ENCODE data around the gene CMTM3. TPM values are rescaled to one million over a fixed set of nuclear protein-coding genes. Genes with fewer than 3 reads are reported as not detected.
A peak's percentile ranks its signal among the peaks of the same experiment; 100 is the strongest.
"Not testable (repeated sequence)": the region's sequence is repeated elsewhere in the genome, so short reads cannot be mapped to it uniquely, and the experiment has no call there.

Gene CMTM3
- total RNA-seq, 1 donor from 2014 or later = 48.2 TPM

DNA sequence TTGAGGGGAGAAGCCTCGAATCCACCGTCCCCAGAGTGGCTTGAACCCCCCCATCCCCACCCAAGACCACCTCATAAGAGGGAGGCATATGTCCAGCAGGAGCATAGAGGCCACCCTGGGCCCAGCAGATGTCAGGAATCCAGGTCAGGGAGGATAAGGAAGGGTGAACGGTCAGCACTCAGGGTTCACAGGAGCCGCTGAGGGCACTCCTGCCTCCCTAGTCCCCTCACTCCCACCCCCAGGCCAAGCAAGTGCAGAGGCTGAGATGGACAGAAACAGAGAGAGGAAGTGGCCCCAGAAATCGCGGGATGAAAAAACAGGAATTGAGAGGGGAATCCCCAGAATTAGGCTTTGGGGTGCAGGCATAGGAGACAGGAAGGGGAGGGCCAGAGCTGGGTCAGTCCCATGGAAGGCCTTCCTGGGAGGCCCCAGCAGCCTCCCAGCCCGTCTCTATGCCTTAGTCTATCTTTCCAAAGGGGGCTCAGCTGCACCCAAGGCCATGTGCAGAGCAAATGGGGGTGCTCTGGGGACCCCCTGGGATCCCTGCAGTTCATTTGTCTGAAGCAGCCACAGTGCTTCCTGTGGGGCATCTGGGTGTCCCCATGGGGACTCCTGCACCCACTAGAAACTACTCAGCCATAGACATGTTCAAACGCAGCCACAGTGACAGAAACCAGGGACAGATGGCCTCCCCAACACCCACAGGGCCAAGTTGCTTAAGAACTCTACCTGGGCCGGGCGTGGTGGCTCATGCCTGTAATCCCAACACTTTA lies 1.7 kb downstream of the CMTM3 start:
- Mint-ChIP-seq H3K27ac (peak overlapping the region; percentile 90), H3K4me3 (ENCODE audit: low read depth) (peak overlapping the region; percentile 66), H3K4me1 (ENCODE audit: low read depth) (peaks cover 9% of the 10 kb centered on the region), H3K36me3 (ENCODE audit: insufficient read depth) (peaks cover 4% of the 10 kb centered on the region), H3K9me3 (ENCODE audit: low read depth) (no peaks in the 10 kb centered on the region), H3K27me3 (no peaks in the 10 kb centered on the region)
- TF ChIP-seq, protein P1, sequence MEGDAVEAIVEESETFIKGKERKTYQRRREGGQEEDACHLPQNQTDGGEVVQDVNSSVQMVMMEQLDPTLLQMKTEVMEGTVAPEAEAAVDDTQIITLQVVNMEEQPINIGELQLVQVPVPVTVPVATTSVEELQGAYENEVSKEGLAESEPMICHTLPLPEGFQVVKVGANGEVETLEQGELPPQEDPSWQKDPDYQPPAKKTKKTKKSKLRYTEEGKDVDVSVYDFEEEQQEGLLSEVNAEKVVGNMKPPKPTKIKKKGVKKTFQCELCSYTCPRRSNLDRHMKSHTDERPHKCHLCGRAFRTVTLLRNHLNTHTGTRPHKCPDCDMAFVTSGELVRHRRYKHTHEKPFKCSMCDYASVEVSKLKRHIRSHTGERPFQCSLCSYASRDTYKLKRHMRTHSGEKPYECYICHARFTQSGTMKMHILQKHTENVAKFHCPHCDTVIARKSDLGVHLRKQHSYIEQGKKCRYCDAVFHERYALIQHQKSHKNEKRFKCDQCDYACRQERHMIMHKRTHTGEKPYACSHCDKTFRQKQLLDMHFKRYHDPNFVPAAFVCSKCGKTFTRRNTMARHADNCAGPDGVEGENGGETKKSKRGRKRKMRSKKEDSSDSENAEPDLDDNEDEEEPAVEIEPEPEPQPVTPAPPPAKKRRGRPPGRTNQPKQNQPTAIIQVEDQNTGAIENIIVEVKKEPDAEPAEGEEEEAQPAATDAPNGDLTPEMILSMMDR (IDR thresholded peaks at IDR 0.05; ENCODE audit: unreplicated experiment) = no peak
- DNase-seq (ENCODE audit: low spot score, unreplicated experiment) = no peak

DNA sequence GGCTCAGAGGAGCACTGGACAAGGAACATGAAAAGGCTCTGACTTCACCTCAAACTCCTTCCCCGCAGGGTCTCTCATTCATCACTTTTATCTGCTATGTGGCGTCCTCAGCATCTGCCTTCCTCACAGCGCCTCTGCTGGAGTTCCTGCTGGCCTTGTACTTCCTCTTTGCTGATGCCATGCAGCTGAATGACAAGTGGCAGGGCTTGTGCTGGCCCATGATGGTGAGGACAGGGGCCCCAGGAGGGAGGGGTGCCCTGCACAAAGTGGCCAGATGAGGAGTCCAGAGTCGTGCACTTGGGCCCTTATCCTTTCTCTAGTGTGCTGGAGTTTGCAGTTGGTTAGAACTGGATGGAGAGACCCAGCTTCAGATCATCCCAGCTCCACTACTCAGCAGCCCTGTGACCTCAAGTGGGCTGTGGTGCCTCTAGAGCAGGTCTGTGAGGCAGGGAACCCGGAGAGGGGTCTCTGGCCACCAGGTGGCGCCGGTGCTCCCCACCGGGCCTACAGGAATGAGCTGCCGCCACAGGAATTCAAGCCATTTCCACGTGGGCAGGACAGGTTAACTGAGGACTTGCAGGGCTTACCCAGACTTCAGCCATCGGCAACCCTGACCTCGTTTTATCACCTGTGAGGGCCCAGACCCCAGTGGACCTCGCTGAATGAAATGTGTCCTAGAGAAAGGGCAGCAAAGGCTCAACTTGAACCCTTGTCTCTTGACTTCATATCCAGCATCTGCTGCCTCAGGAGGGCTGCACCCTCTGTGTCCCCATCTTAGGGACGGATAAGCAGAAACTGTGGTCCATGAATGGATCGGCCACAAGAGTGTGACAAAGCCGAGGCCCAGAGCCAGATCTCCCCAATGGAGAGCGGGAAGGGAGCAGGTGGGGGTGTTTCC lies 4.0 kb downstream of the CMTM3 start:
- no peaks in the 10 kb centered on the region for H3K27me3 Mint-ChIP-seq
- TF ChIP-seq, protein P1 (IDR thresholded peaks at IDR 0.05; ENCODE audit: unreplicated experiment) = peak; percentile 96
- peaks cover 6% of the 10 kb centered on the region for H3K4me1 Mint-ChIP-seq (ENCODE audit: low read depth)
- H3K9me3 Mint-ChIP-seq (ENCODE audit: low read depth) = no peaks in the 10 kb centered on the region
- H3K27ac Mint-ChIP-seq = peak overlapping the region; percentile 85
- peak overlapping the region; percentile 42 for H3K4me3 Mint-ChIP-seq (ENCODE audit: low read depth)
- peak; percentile 91 for DNase-seq (ENCODE audit: low spot score, unreplicated experiment)
- H3K36me3 Mint-ChIP-seq (ENCODE audit: insufficient read depth) = peaks cover 10% of the 10 kb centered on the region

DNA sequence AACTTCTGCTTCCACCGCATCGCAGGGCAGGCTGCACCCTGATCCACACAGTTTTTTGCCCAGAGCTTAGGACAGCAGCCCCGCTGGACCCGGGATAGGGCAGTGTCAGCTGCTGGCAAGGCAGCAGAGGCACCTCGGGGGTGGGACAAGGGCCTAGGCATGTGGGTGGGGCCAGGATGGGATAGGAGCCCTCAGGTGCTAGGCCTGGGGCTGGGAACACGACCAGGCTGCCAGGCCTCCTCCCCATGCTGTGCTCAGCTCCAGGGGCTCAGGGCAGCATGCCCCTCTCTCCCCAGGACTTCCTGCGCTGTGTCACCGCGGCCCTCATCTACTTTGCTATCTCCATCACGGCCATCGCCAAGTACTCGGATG lies 4.6 kb downstream of the CMTM3 start:
- Mint-ChIP-seq H3K4me1 (ENCODE audit: low read depth) (peaks cover 1% of the 10 kb centered on the region), H3K9me3 (ENCODE audit: low read depth) (no peaks in the 10 kb centered on the region), H3K4me3 (ENCODE audit: low read depth) (no peak overlapping the region), H3K36me3 (ENCODE audit: insufficient read depth) (peaks cover 11% of the 10 kb centered on the region), H3K27ac (no peak overlapping the region), H3K27me3 (no peaks in the 10 kb centered on the region)
- TF ChIP-seq, protein P1 (IDR thresholded peaks at IDR 0.05; ENCODE audit: unreplicated experiment) = no peak
- no peak for DNase-seq (ENCODE audit: low spot score, unreplicated experiment)

DNA sequence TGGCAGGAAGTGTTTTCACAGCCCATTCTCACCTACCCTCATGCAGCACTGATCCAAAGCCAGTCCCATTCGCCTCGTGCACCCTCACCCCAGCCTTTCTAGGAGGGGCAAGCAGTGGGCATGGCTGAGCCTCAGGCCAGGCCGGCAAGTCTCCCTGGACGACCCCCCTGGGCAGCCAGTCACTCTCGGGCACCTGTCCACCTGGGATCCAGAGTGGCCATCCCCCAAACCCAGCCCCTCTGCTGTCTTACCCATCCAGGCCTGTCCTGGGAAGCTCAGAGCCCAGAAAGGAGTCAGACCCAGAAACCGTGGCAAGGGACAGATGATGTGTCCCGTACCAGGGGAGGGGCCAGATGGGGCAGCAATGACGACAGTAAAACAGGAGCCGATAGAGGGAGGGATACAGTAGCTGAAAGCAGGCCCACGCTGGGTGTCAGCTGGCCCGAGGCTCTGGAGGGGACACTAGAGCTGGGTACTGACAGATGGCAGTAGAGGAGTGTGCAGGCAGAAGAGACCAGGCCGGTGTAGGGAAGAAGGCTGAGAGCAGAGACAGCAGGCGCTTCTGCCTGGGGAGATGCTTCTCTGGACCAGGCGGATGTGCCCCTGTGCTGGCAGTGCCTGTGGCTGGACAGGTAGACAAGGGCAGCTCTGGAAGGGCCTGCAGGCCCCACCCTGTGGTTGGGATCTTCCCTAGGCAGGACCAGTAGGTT lies 5.8 kb downstream of the CMTM3 start:
- Mint-ChIP-seq H3K4me3 (ENCODE audit: low read depth) (no peak overlapping the region), H3K36me3 (ENCODE audit: insufficient read depth) (peaks cover 14% of the 10 kb centered on the region), H3K27ac (no peak overlapping the region)

DNA sequence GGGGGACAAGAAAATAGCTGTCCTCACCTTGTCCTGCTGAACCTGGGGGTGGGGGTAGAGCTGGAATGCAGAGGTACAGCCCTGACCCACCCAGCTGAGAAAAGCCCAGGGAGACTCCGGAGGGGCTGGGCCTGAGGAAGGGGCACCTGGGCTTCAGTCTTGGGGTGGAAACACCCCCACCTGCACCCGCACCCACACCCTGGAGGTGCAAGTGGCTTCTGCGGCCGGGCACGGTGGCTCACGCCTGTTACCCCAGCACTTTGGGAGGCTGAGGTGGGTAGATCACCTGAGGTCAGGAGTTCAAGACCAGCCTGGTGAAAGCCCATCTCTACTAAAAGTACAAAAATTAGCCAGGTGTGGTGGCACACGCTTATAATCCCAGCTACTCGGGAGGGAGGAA lies 7.4 kb downstream of the CMTM3 start:
- not testable (repeated sequence) for H3K4me1 Mint-ChIP-seq (ENCODE audit: low read depth); H3K4me3 Mint-ChIP-seq (ENCODE audit: low read depth); DNase-seq (ENCODE audit: low spot score, unreplicated experiment); H3K27me3 Mint-ChIP-seq; H3K9me3 Mint-ChIP-seq (ENCODE audit: low read depth); H3K27ac Mint-ChIP-seq
- H3K36me3 Mint-ChIP-seq (ENCODE audit: insufficient read depth) = peaks cover 16% of the 10 kb centered on the region

More for the DNA sequence above, 5.8 kb downstream of the CMTM3 start:
- no peak for DNase-seq (ENCODE audit: low spot score, unreplicated experiment)
- Mint-ChIP-seq H3K27me3 (no peaks in the 10 kb centered on the region), H3K4me1 (ENCODE audit: low read depth) (peaks cover 1% of the 10 kb centered on the region), H3K9me3 (ENCODE audit: low read depth) (no peaks in the 10 kb centered on the region)
- TF ChIP-seq, protein P1 (IDR thresholded peaks at IDR 0.05; ENCODE audit: unreplicated experiment) = no peak
